HG02642 (cell line): ENCODE data around the gene ANKRD17.
"Not testable (repeated sequence)": the region's sequence is repeated elsewhere in the genome, so short reads cannot be mapped to it uniquely, and the experiment has no call there.

Experiments
- ATAC-seq: cut with Tn5 transposase; IDR thresholded peaks from one replicate; pipeline ENCODE4 v1.9.1; 2021; ENCODE audit warnings: mild to moderate bottlenecking; ENCODE audit not compliant: unreplicated experiment, poor library complexity

Gene ANKRD17

GRCh38 chr4:73247100-73247499 is 11.5 kb downstream of the ANKRD17 start:
- no peak for ATAC-seq

- no peak for ATAC-seq
Measured at GRCh38 chr4:73245955-73246354, 12.6 kb downstream of the ANKRD17 start.

- ATAC-seq = no peak
Measured at GRCh38 chr4:73244945-73245601, 13.5 kb downstream of the ANKRD17 start.

- ATAC-seq = no peak
Measured at GRCh38 chr4:73237044-73237443, 21.6 kb downstream of the ANKRD17 start.

- no peak for ATAC-seq
Measured at GRCh38 chr4:73236151-73236550, 22.4 kb downstream of the ANKRD17 start.

GRCh38 chr4:73234712-73235111 is 23.9 kb downstream of the ANKRD17 start:
- ATAC-seq = no peak

GRCh38 chr4:73231518-73232487 is 26.8 kb downstream of the ANKRD17 start:
- no peak for ATAC-seq

- ATAC-seq = no peak
Measured at GRCh38 chr4:73230865-73231517, 27.6 kb downstream of the ANKRD17 start.

GRCh38 chr4:73228800-73229199 is 29.8 kb downstream of the ANKRD17 start:
- ATAC-seq = not testable (repeated sequence)

GRCh38 chr4:73224886-73225285 is 33.7 kb downstream of the ANKRD17 start:
- no peak for ATAC-seq

GRCh38 chr4:73223258-73223650 is 35.3 kb downstream of the ANKRD17 start:
- ATAC-seq = no peak

GRCh38 chr4:73222466-73223257 is 35.9 kb downstream of the ANKRD17 start:
- peak; percentile 99 for ATAC-seq

GRCh38 chr4:73221734-73222133 is 36.9 kb downstream of the ANKRD17 start:
- no peak for ATAC-seq

- ATAC-seq = no peak
Measured at GRCh38 chr4:73220815-73221214, 37.8 kb downstream of the ANKRD17 start.

- ATAC-seq = no peak
Measured at GRCh38 chr4:73213916-73214653, 44.5 kb downstream of the ANKRD17 start.

- ATAC-seq = no peak
Measured at GRCh38 chr4:73212982-73213730, 45.4 kb downstream of the ANKRD17 start.

- no peak for ATAC-seq
Measured at GRCh38 chr4:73211968-73212367, 46.6 kb downstream of the ANKRD17 start.

GRCh38 chr4:73208376-73208775 is 50.2 kb downstream of the ANKRD17 start:
- no peak for ATAC-seq

GRCh38 chr4:73206236-73206635 is 52.4 kb downstream of the ANKRD17 start:
- no peak for ATAC-seq
